OCI-LY7 (cell line): ENCODE data around the gene CBR3.

Experiments
- CTCF ChIP-seq: fragments of 200-600 bp; sonication (generic); conservative IDR thresholded peaks from 2 replicates; pipeline ENCODE4 v1.5.1; 2014; ENCODE audit warnings: mild to moderate bottlenecking, antibody characterized with exemption, low read length, moderate library complexity, mixed read lengths
- EZH2phosphoT487 ChIP-seq: fragments of 200-600 bp; sonication (generic); IDR thresholded peaks from 2 replicates; pipeline ENCODE4 v1.6.1; 2018; ENCODE audit warnings: low read depth, borderline replicate concordance, mild to moderate bottlenecking, mixed run types, antibody characterized with exemption, low read length, moderate library complexity, mixed read lengths

GRCh38 chr21:36126621-36127110 lies 8.2 kb upstream of the CBR3 start:
- TF ChIP-seq CTCF (no peak), EZH2phosphoT487 (no peak)
